GM12878 (cell line): ENCODE data around the gene TULP4. TPM values are rescaled to one million over a fixed set of nuclear protein-coding genes. Genes with fewer than 3 reads are reported as not detected.

ENCODE experiments used
- BHLHE40 ChIP-seq, 2 experiments: fragments of 450-650 bp in 1 of 2; IDR thresholded peaks; 2 replicates each; pipeline ENCODE4 v1.6.1; 2011 to 2017; ENCODE audit warnings: low read depth in 2 of 2, borderline replicate concordance in 1 of 2, improper control_type of control experiment in 1 of 2, low read length in 1 of 2, mild to moderate bottlenecking in 1 of 2
- CBX3 ChIP-seq: fragments of 200-600 bp; sonication (generic); IDR thresholded peaks from 2 replicates; pipeline ENCODE4 v1.6.1; 2016; ENCODE audit warnings: low read depth, borderline replicate concordance
- CREB1 ChIP-seq: IDR thresholded peaks from 2 replicates; pipeline ENCODE4 v1.6.1; 2012; ENCODE audit warnings: low read depth, mild to moderate bottlenecking, inconsistent platforms
- CREM ChIP-seq: IDR thresholded peaks from 2 replicates; pipeline ENCODE4 v1.6.1; 2014; ENCODE audit warnings: antibody characterized with exemption, low read depth
- ETV6 ChIP-seq, 2 experiments: fragments of 450-650 bp in 1 of 2; IDR thresholded peaks in 1 of 2; conservative IDR thresholded peaks in 1 of 2; 2 replicates each; pipeline ENCODE4 v1.6.1; 2014; ENCODE audit warnings: antibody characterized with exemption in 1 of 2, borderline replicate concordance in 1 of 2, low read depth in 1 of 2, mild to moderate bottlenecking in 1 of 2, moderate library complexity in 1 of 2
- FOXM1 ChIP-seq: IDR thresholded peaks from 2 replicates; pipeline ENCODE4 v1.6.1; 2012; ENCODE audit warnings: low read depth, mild to moderate bottlenecking, inconsistent platforms, low read length, moderate library complexity
- IKZF1 ChIP-seq: fragments of 450-650 bp; conservative IDR thresholded peaks from 2 replicates; pipeline ENCODE4 v1.6.1; 2017; ENCODE audit warnings: antibody characterized with exemption, mild to moderate bottlenecking
- MEF2A ChIP-seq: IDR thresholded peaks from 2 replicates; pipeline ENCODE4 v1.6.1; 2011; ENCODE audit warnings: low read depth, mild to moderate bottlenecking, low read length, moderate library complexity; ENCODE audit not compliant: insufficient read depth
- MXI1 ChIP-seq: fragments of 150-350 bp; IDR thresholded peaks from 2 replicates; pipeline ENCODE4 v1.6.1; 2011; ENCODE audit warnings: low read depth, mild to moderate bottlenecking, inconsistent platforms, low read length, improper control_type of control experiment
- MYC ChIP-seq: IDR thresholded peaks from 2 replicates; pipeline ENCODE4 v1.6.1; 2011; ENCODE audit warnings: mild to moderate bottlenecking, low read length, moderate library complexity, inconsistent platforms; ENCODE audit not compliant: insufficient read depth, insufficient replicate concordance, insufficient read length, severe bottlenecking
- NKRF ChIP-seq: fragments of 450-650 bp; conservative IDR thresholded peaks from 2 replicates; pipeline ENCODE4 v1.6.1; 2017; ENCODE audit warnings: mild to moderate bottlenecking, moderate library complexity
- NR2C1 ChIP-seq: fragments of 450-650 bp; IDR thresholded peaks from 2 replicates; pipeline ENCODE4 v1.6.1; 2017; ENCODE audit warnings: antibody characterized with exemption, mild to moderate bottlenecking, moderate library complexity
- PML ChIP-seq: IDR thresholded peaks from 2 replicates; pipeline ENCODE4 v1.6.1; 2012; ENCODE audit warnings: low read length, inconsistent platforms
- POLR2AphosphoS2 ChIP-seq: IDR thresholded peaks from 2 replicates; pipeline ENCODE4 v1.6.1; 2011; ENCODE audit warnings: low read depth, mild to moderate bottlenecking, low read length, improper control_type of control experiment, moderate library complexity
- RAD21 ChIP-seq: IDR thresholded peaks from 2 replicates; pipeline ENCODE4 v1.6.1; 2011; ENCODE audit warnings: mild to moderate bottlenecking, low read depth, low read length, moderate library complexity; ENCODE audit not compliant: insufficient read depth
- RCOR1 ChIP-seq: conservative IDR thresholded peaks from 2 replicates; pipeline ENCODE4 v1.6.1; 2012; ENCODE audit warnings: low read depth, low read length, improper control_type of control experiment
- REST ChIP-seq: IDR thresholded peaks from 2 replicates; pipeline ENCODE4 v1.6.1; 2012; ENCODE audit warnings: mild to moderate bottlenecking, low read depth, low read length
- RFX5 ChIP-seq: IDR thresholded peaks from 2 replicates; pipeline ENCODE4 v1.6.1; 2011; ENCODE audit warnings: low read depth, low read length, improper control_type of control experiment
- SIN3A ChIP-seq: IDR thresholded peaks from 2 replicates; pipeline ENCODE4 v1.6.1; 2012; ENCODE audit warnings: low read depth, low read length, improper control_type of control experiment
- SMARCA5 ChIP-seq: fragments of 450-650 bp; IDR thresholded peaks from 2 replicates; pipeline ENCODE4 v1.6.1; 2017; ENCODE audit warnings: mild to moderate bottlenecking
- SP1 ChIP-seq: IDR thresholded peaks from one replicate; pipeline ENCODE4 v1.6.1; 2011; ENCODE audit warnings: low read depth, low read length
- USF2 ChIP-seq: IDR thresholded peaks from 2 replicates; pipeline ENCODE4 v1.6.1; 2011; ENCODE audit warnings: low read depth, low read length, improper control_type of control experiment, borderline replicate concordance
- YBX1 ChIP-seq: fragments of 450-650 bp; IDR thresholded peaks from 2 replicates; pipeline ENCODE4 v1.6.1; 2016; ENCODE audit warnings: antibody characterized with exemption
- polyA plus RNA-seq, 11 experiments: library from polyadenylated mRNA; depleted of rRNA in 4 of 11; unstranded in 6 of 11; stranded (reverse) in 5 of 11; fragments of >200 nt; fragmentation: Nextera tagmentation in 4 of 11; fragmentation: Illumina TruSeq in 1 of 11; extraction: Ambion mirVana in 4 of 11; extraction: Trizol in 1 of 11; gene quantifications; 1 replicate in 1 of 11; 2 replicates in 10 of 11; pipeline versions ENCODE4 v1.2.1 to v1.2.3, GENCODE V29; 2011 to 2016; ENCODE audit warnings: inconsistent platforms in 2 of 11, missing spikeins in 2 of 11, low read depth in 1 of 11
- total RNA-seq, 4 experiments: library from RNA; depleted of rRNA in 3 of 4; stranded (reverse); fragments of >200 nt in 3 of 4; fragmentation: Illumina TruSeq in 1 of 4; extraction: Trizol in 1 of 4; gene quantifications; 2 replicates each; pipeline versions ENCODE4 v1.2.1 to v1.2.3, GENCODE V29; 2013 to 2021

TULP4 gene
- total and polyA plus RNA-seq, 10 of the 15 experiments (the other 5 are each of a cell fraction or from before 2014, with no cell fraction given): 0.73 to 31.8 (median 14.0) TPM

GRCh38 chr6:158559895-158560835, 247.9 kb downstream of the TULP4 start, which contains the start of gene TMEM181 (continued):
- TF ChIP-seq MYC (peak; percentile 29), REST (no peak), SP1 (peak; percentile 19), USF2 (peak; percentile 94), POLR2AphosphoS2 (peak; percentile 72; the same call in 1 of the 2 replicates), RCOR1 (0 out of 2 replicates have a peak, but pooled peaks have one; percentile 33), CBX3 (no peak), MEF2A (0 out of 2 replicates have a peak, but pooled peaks have one; percentile 14), CREB1 (peak; percentile 95), NKRF (peak; percentile 90), RAD21 (no peak), FOXM1 (no peak), IKZF1 (peak; percentile 91), YBX1 (no peak), PML (peak; percentile 46; the same call in 1 of the 2 replicates), NR2C1 (peak; percentile 50; the same call in 1 of the 2 replicates), MXI1 (peak; percentile 81), SMARCA5 (peak; percentile 83), CREM (peak; percentile 94), ETV6 (conservative IDR thresholded peaks at IDR 0.05 in 1 of 2, IDR thresholded peaks at IDR 0.05 in 1 of 2; ENCODE audit: borderline replicate concordance in 1 of 2, low read depth in 1 of 2) (peak in 1 of 2 experiments; percentile 26; a peak in 1 of 4 replicates), BHLHE40 (IDR thresholded peaks at IDR 0.05; ENCODE audit: borderline replicate concordance in 1 of 2, low read depth in 2 of 2, low read length in 1 of 2) (peak; percentile 96 to 99), RFX5 (no peak), SIN3A (peak; percentile 80; the same call in 1 of the 2 replicates)
